Stimulated activated CD8-positive, alpha-beta memory T cell treated with anti-CD3 and anti-CD28 coated beads, Interleukin-7, amount 100 ng/mL, for 24 hours (primary cell): ENCODE data around the gene RGS19.
A peak's percentile ranks its signal among the peaks of the same experiment; 100 is the strongest.

Source experiments
- DNase-seq: peaks from one replicate; pipeline ENCODE4 v3.0.0-alpha.2; 2020; ENCODE audit warnings: low read depth

Gene RGS19

DNA sequence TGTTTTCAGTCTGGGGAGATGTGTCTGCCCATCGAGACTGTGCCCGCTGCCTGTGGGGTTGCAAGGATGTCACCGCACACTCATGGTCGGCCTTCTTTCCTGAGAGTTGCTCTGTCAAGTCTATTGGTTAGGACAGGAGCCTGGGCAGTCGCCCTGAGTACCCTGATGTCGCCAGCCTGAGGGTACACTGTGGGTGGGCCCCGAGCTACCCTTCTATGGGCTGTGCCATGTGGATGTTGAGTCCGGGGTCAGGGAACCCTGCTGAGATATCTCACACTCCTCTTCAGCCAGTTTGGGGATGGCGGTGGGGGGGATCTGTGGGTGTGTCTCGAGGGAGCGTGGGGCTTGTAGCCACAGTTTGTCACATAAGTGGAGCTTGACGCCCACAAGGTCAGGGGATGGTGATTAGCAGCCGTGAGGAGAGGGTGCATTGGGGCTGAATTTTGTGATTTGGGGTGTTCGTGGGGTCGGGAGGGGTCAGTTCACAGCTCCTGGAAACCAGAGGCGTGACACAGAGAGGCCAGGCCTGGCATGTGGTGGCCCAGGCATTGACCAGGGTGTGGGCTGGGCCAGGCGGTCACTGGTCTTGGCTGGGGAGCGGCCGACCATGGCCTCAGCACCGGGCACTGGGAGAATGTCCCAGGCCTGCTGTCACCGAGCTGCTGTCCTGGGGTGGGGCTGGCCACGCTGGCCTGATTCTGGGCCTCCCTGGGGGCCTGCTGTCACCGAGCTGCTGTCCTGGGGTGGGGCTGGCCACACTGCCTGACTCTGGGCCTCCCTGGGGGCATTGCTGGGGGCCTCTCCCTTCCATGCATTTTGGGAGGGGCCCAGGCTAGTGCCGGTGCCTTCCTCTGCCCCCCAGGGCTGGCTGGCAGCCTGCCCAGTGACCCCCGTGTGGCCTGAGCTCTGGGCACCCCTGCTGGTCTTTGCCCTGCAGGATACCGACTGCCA, 29.7 kb upstream of the RGS19 start:
- no peak for DNase-seq

GRCh38 chr20:64107736-64108457, 28.6 kb upstream of the RGS19 start:
- DNase-seq, result no peak

- DNase-seq, result no peak
Measured at GRCh38 chr20:64106981-64107735, 27.8 kb upstream of the RGS19 start, which contains the start of gene NPBWR2. NPBWR2 (minus strand) TSS chr20:64107565; CDS start chr20:64106831, 734 bp downstream.

DNA sequence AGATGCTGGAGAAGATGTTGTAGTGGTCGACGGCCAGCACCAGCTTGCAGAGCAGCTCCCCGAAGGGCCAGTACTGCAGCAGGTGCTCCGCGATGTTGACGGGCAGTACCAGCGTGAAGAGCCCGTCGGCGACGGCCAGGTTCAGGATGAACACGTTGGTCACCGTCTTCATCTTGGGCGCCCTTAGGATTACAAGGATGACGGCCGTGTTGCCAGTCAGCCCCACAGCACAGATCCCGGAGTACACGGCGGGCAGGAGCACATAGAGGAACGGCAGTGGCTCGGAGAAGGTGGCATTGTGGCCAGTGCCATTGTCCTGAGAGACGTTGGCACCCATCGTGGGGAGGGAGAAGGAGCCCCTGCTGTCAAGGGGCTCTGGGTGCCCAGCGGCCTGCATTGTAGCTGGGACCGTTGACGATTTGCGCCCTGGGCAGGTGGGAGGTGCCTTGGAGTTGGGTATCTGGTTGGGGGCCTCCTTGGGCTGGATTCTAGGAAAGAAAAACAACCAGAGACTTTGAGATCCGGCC, 27.2 kb upstream of the RGS19 start:
- DNase-seq, result no peak

GRCh38 chr20:64105846-64106434, 26.6 kb upstream of the RGS19 start:
- no peak for DNase-seq

GRCh38 chr20:64104667-64105451, 25.5 kb upstream of the RGS19 start:
- no peak for DNase-seq

- DNase-seq, result no peak
Measured at GRCh38 chr20:64103871-64104666, 24.8 kb upstream of the RGS19 start.

GRCh38 chr20:64102647-64103354, 23.5 kb upstream of the RGS19 start:
- no peak for DNase-seq

DNA sequence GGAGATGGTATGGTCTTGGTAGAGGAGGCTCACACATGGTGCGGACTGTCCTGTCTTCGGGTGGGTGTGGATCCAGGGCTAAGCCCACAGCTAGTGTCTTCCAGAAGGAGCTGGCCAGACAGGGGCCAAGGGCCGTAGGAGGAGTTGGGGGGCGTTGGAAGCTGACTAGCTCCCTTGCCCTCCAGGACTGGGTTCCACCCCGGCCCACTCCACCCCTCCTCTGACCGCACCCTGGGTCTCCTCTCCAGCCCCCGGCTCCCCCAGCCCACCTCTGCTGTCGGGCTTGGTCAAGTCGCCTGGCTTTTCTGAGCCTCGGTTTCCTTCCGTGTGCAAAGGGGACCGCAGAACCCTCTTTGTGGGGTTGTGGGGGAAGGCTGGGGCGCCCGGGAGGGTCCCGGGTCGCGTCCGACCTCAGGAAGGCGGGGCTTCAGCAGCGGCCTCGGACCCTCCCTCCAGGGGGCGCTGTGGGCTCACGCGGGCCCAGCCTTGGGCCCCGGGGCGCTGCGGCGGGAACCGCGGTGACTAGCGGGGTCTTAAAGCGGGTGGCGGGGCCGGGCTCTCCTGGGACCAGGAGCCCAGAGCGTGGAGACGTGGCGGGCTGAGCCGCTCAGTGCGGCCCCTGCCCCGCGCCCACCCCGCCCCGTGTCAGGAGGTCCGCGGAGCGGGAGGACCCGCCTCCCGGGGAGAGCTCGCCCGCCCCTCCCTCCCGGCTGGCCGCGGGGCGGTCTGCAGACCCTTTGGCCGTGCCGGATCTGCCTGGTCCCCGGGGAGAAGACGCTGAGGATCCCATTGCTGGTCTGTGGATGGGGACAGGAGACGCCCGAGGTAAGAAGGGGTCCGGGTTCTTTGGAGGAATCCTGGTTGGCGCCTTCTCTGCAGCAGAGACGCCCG, 22.7 kb upstream of the RGS19 start:
- peak; percentile 43 for DNase-seq

DNA sequence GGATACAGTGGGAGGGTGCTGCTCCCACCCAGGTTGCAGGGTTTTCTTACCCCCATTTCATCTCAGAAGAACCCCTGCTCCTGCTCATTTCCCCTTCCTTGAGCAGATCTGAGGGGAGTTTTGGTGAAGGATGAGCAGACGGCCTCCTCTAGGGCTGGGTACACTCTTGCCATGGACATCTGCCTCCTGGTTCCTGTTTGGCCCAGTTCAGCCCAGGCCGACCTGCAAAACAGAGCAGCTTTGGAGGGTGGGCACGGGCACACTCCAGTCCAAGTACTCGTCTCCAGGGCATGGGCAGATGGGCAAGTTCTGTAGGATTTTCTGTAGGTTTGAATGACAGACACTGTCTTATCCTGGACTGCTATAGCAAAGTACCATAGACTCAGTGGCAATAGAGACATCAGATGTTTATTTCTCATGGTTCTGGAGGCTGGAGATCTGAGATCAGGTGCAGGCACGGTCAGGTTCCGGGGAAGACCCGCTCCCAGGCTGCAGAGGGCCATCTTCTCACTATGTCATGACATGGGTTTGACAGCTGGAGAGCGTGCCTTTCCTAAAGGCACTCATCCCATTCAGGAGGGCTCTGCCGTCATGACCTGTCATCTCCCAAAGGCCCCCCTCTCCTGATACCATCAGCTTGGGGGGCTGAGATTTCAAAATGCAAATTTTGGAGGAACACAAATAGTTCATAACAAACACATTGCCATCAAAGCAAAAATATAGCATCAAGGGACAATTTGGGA, 21.8 kb upstream of the RGS19 start:
- no peak for DNase-seq

DNA sequence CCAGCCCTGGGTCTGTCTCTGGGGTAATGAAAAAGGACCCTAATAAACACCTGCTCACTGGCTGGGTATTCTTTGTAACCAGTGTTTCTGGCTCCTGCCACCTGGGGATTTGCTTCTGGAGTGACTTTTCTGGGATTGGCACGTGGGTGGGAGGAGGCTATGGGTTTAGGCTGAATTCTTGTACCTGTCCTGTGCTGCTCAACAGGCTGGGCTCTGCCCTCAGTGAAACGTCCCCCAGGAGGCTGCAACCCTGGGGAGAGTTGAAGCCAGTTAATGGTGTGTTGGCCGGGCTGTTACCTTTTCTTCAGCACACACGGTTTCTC, 21.2 kb upstream of the RGS19 start:
- no peak for DNase-seq

DNA sequence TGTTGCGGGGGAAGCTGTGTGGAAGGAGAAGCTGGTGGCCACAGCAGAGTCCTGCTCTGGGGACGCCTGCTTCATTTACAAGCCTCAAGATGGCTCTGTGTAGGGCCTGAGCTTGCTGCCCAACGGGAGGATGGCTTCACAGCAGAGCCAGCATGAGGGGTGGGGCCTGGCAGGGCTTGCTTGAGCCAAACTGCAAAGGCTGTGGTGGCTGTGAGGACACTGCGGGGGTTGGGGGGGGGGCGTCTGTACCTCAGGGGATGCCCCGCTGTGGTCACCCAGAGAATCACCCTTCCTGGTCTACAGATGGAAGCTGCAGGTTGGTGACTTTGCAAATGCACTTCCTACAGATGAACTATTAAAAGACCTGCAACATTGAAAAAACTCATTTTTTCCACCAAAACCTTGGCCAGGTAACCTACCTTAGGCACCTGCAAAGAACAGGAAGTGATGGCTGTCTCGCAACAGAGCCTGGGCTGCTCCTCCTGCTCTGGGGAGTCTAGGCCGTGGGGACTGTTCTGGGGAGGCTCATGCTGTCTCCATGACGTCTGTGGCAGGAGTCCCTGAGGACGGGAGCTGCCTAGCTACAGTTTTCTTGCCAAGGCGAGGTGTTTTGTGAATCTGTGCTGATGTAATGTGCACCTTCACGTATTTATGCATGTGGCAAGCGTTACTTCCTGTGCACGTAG, 20.7 kb upstream of the RGS19 start:
- no peak for DNase-seq

- no peak for DNase-seq
Measured at GRCh38 chr20:64099086-64099786, 19.9 kb upstream of the RGS19 start.

DNA sequence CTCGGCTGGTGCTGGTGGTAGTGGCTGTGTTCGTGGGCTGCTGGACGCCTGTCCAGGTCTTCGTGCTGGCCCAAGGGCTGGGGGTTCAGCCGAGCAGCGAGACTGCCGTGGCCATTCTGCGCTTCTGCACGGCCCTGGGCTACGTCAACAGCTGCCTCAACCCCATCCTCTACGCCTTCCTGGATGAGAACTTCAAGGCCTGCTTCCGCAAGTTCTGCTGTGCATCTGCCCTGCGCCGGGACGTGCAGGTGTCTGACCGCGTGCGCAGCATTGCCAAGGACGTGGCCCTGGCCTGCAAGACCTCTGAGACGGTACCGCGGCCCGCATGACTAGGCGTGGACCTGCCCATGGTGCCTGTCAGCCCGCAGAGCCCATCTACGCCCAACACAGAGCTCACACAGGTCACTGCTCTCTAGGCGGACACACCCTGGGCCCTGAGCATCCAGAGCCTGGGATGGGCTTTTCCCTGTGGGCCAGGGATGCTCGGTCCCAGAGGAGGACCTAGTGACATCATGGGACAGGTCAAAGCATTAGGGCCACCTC, 19.2 kb upstream of the RGS19 start:
- DNase-seq, result no peak

GRCh38 chr20:64096535-64096934, 17.2 kb upstream of the RGS19 start:
- DNase-seq, result no peak

DNA sequence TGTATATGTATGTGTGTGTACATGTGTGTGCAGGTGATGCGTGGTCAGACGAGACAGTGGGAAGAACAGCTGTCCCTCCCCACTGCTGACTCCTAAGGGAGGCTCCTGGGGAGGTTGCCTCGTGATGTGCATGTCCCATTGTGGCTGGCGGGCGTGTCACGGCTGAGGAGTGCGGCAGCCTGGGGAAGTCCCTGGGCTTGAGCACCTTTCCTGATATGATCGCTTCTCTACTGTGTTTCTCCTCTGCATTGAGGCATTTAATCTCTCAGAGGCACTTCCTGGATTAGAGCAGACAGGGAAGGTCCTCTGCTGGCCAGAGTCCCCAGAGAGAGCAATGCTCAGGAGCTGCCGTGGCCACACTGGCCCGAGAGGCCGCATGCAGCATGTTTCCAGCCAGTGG, 16.6 kb upstream of the RGS19 start:
- no peak for DNase-seq
